Lower leg skin (tissue), 3 donors: ENCODE data around the gene PARL.

ENCODE experiments used
- POLR2A ChIP-seq, 2 donors: fragments of 450-650 bp; IDR thresholded peaks; one replicate each; pipeline ENCODE4 v1.6.1; 2016 to 2017; ENCODE audit warnings: antibody characterized with exemption in 2 of 2, mild to moderate bottlenecking in 1 of 2, moderate library complexity in 1 of 2
- TF ChIP-seq, protein P1 (sequence below), 3 donors: fragments of 450-650 bp; IDR thresholded peaks; one replicate each; pipeline ENCODE4 v1.5.1; 2016; ENCODE audit warnings: antibody characterized with exemption in 3 of 3, mild to moderate bottlenecking in 3 of 3, moderate library complexity in 2 of 3

- TF ChIP-seq, protein P1, sequence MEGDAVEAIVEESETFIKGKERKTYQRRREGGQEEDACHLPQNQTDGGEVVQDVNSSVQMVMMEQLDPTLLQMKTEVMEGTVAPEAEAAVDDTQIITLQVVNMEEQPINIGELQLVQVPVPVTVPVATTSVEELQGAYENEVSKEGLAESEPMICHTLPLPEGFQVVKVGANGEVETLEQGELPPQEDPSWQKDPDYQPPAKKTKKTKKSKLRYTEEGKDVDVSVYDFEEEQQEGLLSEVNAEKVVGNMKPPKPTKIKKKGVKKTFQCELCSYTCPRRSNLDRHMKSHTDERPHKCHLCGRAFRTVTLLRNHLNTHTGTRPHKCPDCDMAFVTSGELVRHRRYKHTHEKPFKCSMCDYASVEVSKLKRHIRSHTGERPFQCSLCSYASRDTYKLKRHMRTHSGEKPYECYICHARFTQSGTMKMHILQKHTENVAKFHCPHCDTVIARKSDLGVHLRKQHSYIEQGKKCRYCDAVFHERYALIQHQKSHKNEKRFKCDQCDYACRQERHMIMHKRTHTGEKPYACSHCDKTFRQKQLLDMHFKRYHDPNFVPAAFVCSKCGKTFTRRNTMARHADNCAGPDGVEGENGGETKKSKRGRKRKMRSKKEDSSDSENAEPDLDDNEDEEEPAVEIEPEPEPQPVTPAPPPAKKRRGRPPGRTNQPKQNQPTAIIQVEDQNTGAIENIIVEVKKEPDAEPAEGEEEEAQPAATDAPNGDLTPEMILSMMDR (IDR thresholded peaks at IDR 0.05): no peak
- no peak for TF ChIP-seq POLR2A (IDR thresholded peaks at IDR 0.05)
These were observed 20.4 kb upstream of the PARL start for GRCh38 chr3:183904833-183905780.
